GM23338 (cell line): ENCODE data around the gene OR13H1. TPM values are rescaled to one million over a fixed set of nuclear protein-coding genes. Genes with fewer than 3 reads are reported as not detected.

ENCODE experiments used
- ATAC-seq: fragments of 200-7000 bp; cut with Tn5 transposase; 3 replicates; pipeline ENCODE4 v1.9.1; 2020
- DNase-seq: peaks from one replicate; pipeline ENCODE4 v3.0.0-alpha.2; 2015; ENCODE audit warnings: low spot score
- H2AFZ ChIP-seq: fragments of 200-600 bp; sonication (generic); 2 replicates; pipeline ENCODE4 v1.8.0; 2016; ENCODE audit warnings: antibody characterized with exemption, mild to moderate bottlenecking, moderate library complexity
- H3F3A ChIP-seq: fragments of 200-600 bp; sonication (generic); replicated peaks from 2 replicates; pipeline ENCODE4 v1.8.0; 2017; ENCODE audit warnings: antibody characterized with exemption, mixed run types, low read depth
- H3K27ac ChIP-seq: fragments of 200-600 bp; sonication (generic); 2 replicates; pipeline ENCODE4 v1.6.1; 2016; ENCODE audit warnings: low read depth
- H3K27me3 ChIP-seq: fragments of 200-600 bp; sonication (generic); 2 replicates; pipeline ENCODE4 v1.8.0; 2016; ENCODE audit warnings: mild to moderate bottlenecking, mixed run types, moderate library complexity; ENCODE audit not compliant: insufficient read depth
- H3K36me3 ChIP-seq: fragments of 200-600 bp; sonication (generic); 2 replicates; pipeline ENCODE4 v1.8.0; 2016; ENCODE audit warnings: mild to moderate bottlenecking; ENCODE audit not compliant: insufficient read depth
- H3K4me1 ChIP-seq: fragments of 200-600 bp; sonication (generic); 2 replicates; pipeline ENCODE4 v1.8.0; 2016; ENCODE audit warnings: mild to moderate bottlenecking, moderate library complexity; ENCODE audit not compliant: insufficient read depth
- H3K4me2 ChIP-seq: fragments of 200-600 bp; sonication (generic); 2 replicates; pipeline ENCODE4 v1.7.1; 2017; ENCODE audit warnings: mixed run types
- H3K4me3 ChIP-seq: fragments of 200-600 bp; sonication (generic); 2 replicates; pipeline ENCODE4 v1.6.1; 2016; ENCODE audit warnings: mixed run types
- H3K79me2 ChIP-seq: fragments of 200-600 bp; sonication (generic); replicated peaks from 2 replicates; pipeline ENCODE4 v1.8.0; 2017; ENCODE audit warnings: mild to moderate bottlenecking; ENCODE audit not compliant: insufficient read depth
- H3K9me2 ChIP-seq: fragments of 200-600 bp; sonication (generic); 2 replicates; pipeline ENCODE4 v1.8.0; 2017; ENCODE audit not compliant: insufficient read depth
- H4K20me1 ChIP-seq: fragments of 200-600 bp; sonication (generic); replicated peaks from 2 replicates; pipeline ENCODE4 v1.8.0; 2017; ENCODE audit warnings: mild to moderate bottlenecking; ENCODE audit not compliant: insufficient read depth
- H3K27ac Mint-ChIP-seq: 2 replicates; pipeline ENCODE4 v1.8.0; 2020; ENCODE audit warnings: inconsistent platforms, mild to moderate bottlenecking, moderate library complexity, mixed read lengths
- H3K27me3 Mint-ChIP-seq: 3 replicates; pipeline ENCODE4 v1.8.0; 2022; ENCODE audit warnings: low read depth, mild to moderate bottlenecking, moderate library complexity, mixed read lengths, inconsistent platforms; ENCODE audit not compliant: insufficient read depth, poor library complexity
- H3K36me3 Mint-ChIP-seq: 3 replicates; pipeline ENCODE4 v1.8.0; 2021; ENCODE audit warnings: low read depth, mild to moderate bottlenecking, inconsistent platforms, moderate library complexity, mixed read lengths
- H3K4me1 Mint-ChIP-seq: 3 replicates; pipeline ENCODE4 v1.8.0; 2020; ENCODE audit warnings: mild to moderate bottlenecking, inconsistent platforms, mixed read lengths
- H3K4me3 Mint-ChIP-seq: 3 replicates; pipeline ENCODE4 v1.8.0; 2021; ENCODE audit warnings: moderate library complexity, mild to moderate bottlenecking, inconsistent platforms, mixed read lengths
- H3K9me3 Mint-ChIP-seq: 3 replicates; pipeline ENCODE4 v1.8.0; 2020; ENCODE audit warnings: moderate library complexity, mild to moderate bottlenecking, inconsistent platforms, mixed read lengths
- CREB1 ChIP-seq: fragments of 250-450 bp; sonication (Bioruptor Pico); IDR thresholded peaks from 2 replicates; pipeline ENCODE4 v1.5.0; 2020; ENCODE audit warnings: low read depth, mild to moderate bottlenecking, moderate library complexity
- ETS1 ChIP-seq: IDR thresholded peaks from 2 replicates; pipeline ENCODE4 v1.6.1; 2016; ENCODE audit warnings: antibody characterized with exemption
- EZH2 ChIP-seq: fragments of 200-600 bp; sonication (generic); IDR thresholded peaks from one replicate; pipeline ENCODE4 v1.8.0; 2017; ENCODE audit warnings: antibody characterized with exemption, mild to moderate bottlenecking, low read depth; ENCODE audit not compliant: unreplicated experiment
- EZH2phosphoT487 ChIP-seq: fragments of 200-600 bp; sonication (generic); IDR thresholded peaks from one replicate; pipeline ENCODE4 v1.8.1; 2018; ENCODE audit warnings: antibody characterized with exemption; ENCODE audit not compliant: unreplicated experiment
- JUNB ChIP-seq: IDR thresholded peaks from one replicate; pipeline ENCODE4 v1.6.1; 2016; ENCODE audit warnings: antibody characterized with exemption; ENCODE audit not compliant: unreplicated experiment
- NANOG ChIP-seq: IDR thresholded peaks from 2 replicates; pipeline ENCODE4 v1.6.1; 2016; ENCODE audit warnings: antibody characterized with exemption, borderline replicate concordance
- POLR2AphosphoS5 ChIP-seq: IDR thresholded peaks from 2 replicates; pipeline ENCODE4 v1.6.1; 2016; ENCODE audit warnings: antibody characterized with exemption, low read depth
- REST ChIP-seq: IDR thresholded peaks from one replicate; pipeline ENCODE4 v1.6.1; 2018; ENCODE audit warnings: antibody characterized with exemption; ENCODE audit not compliant: unreplicated experiment
- STAT1 ChIP-seq: IDR thresholded peaks from one replicate; pipeline ENCODE4 v1.6.1; 2016; ENCODE audit warnings: antibody characterized with exemption; ENCODE audit not compliant: unreplicated experiment
- ZNF114 ChIP-seq: fragments of 250-450 bp; sonication (Bioruptor Pico); IDR thresholded peaks from 2 replicates; pipeline ENCODE4 v1.5.0; 2020; ENCODE audit warnings: mild to moderate bottlenecking, moderate library complexity
- ZNF331 ChIP-seq: fragments of 250-450 bp; sonication (Bioruptor Pico); IDR thresholded peaks from 2 replicates; pipeline ENCODE4 v1.5.0; 2020; ENCODE audit warnings: low read depth, mild to moderate bottlenecking, moderate library complexity
- ZNF462 ChIP-seq: fragments of 250-450 bp; sonication (Bioruptor Pico); IDR thresholded peaks from 2 replicates; pipeline ENCODE4 v1.5.0; 2020; ENCODE audit warnings: mild to moderate bottlenecking, moderate library complexity
- polyA plus RNA-seq: library from polyadenylated mRNA; unstranded; fragments of >200 nt; fragmentation: Nextera tagmentation; extraction: Ambion mirVana; gene quantifications from 2 replicates; pipeline ENCODE4 v1.2.1, GENCODE V29; 2016
- total RNA-seq: library from RNA; depleted of rRNA; stranded (reverse); fragments of >200 nt; shearing (Covaris generic); gene quantifications from 2 replicates; pipeline ENCODE4 v1.2.3, GENCODE V29; 2014
- TF ChIP-seq, protein P1 (sequence below), 2 experiments: fragments of 200-600 bp in 1 of 2; sonication (generic) in 1 of 2; conservative IDR thresholded peaks; 2 replicates each; pipeline versions ENCODE4 v1.5.1 to v1.6.1; 2016 to 2017; ENCODE audit warnings: antibody characterized with exemption in 2 of 2, low read depth in 2 of 2, mild to moderate bottlenecking in 2 of 2, moderate library complexity in 1 of 2

The OR13H1 gene
- total and polyA plus RNA-seq, 2 experiments from 2014 or later: not detected

- no peak for DNase-seq
- Mint-ChIP-seq H3K27me3 (peaks cover 3% of the 10 kb centered on the region), H3K4me3 (peak overlapping the region; percentile 61), H3K4me1 (peaks cover 12% of the 10 kb centered on the region), H3K36me3 (peaks cover 3% of the 10 kb centered on the region; the same call in 2 of the 3 replicates), H3K27ac (peak overlapping the region; percentile 26; the same call in 1 of the 2 replicates), H3K9me3 (no peaks in the 10 kb centered on the region; the same call in 2 of the 3 replicates)
- Histone ChIP-seq H3K79me2 (peaks cover 46% of the 10 kb centered on the region), H3K27me3 (no peaks in the 10 kb centered on the region), H3F3A (no peaks in the 10 kb centered on the region), H2AFZ (no peak overlapping the region), H3K27ac (0 out of 2 replicates have a peak overlapping the region, but pooled peaks have one; percentile 20), H3K9me2 (no peaks in the 10 kb centered on the region), H4K20me1 (no peaks in the 10 kb centered on the region), H3K4me3 (peak overlapping the region; percentile 56), H3K4me2 (peak overlapping the region; percentile 79), H3K36me3 (no peaks in the 10 kb centered on the region), H3K4me1 (peaks cover 13% of the 10 kb centered on the region)
- TF ChIP-seq REST: no peak
- TF ChIP-seq ZNF462: no peak
- no peak for TF ChIP-seq ZNF331 (CRISPR knock-in tag)
- no peak for TF ChIP-seq JUNB
- TF ChIP-seq EZH2phosphoT487: no peak
- TF ChIP-seq POLR2AphosphoS5: no peak
- no peak for TF ChIP-seq CREB1 (CRISPR knock-in tag)
- no peak for TF ChIP-seq EZH2
- TF ChIP-seq STAT1: no peak
- TF ChIP-seq, protein P1, sequence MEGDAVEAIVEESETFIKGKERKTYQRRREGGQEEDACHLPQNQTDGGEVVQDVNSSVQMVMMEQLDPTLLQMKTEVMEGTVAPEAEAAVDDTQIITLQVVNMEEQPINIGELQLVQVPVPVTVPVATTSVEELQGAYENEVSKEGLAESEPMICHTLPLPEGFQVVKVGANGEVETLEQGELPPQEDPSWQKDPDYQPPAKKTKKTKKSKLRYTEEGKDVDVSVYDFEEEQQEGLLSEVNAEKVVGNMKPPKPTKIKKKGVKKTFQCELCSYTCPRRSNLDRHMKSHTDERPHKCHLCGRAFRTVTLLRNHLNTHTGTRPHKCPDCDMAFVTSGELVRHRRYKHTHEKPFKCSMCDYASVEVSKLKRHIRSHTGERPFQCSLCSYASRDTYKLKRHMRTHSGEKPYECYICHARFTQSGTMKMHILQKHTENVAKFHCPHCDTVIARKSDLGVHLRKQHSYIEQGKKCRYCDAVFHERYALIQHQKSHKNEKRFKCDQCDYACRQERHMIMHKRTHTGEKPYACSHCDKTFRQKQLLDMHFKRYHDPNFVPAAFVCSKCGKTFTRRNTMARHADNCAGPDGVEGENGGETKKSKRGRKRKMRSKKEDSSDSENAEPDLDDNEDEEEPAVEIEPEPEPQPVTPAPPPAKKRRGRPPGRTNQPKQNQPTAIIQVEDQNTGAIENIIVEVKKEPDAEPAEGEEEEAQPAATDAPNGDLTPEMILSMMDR (conservative IDR thresholded peaks at IDR 0.05; ENCODE audit: low read depth in 2 of 2): no peak
- no peak for TF ChIP-seq ZNF114
- no peak for TF ChIP-seq NANOG
- TF ChIP-seq ETS1: no peak
- ATAC-seq: no peak
These were observed 33.5 kb downstream of the OR13H1 start for GRCh38 chrX:131577413-131577812.
